HUDEP-2 (cell line): ENCODE data around the gene ABCC3.

Source experiments
- DNase-seq, 76 experiments: peaks; one replicate each; lab custom pipeline; 2025; ENCODE audit not compliant: unreplicated experiment in 76 of 76; lab: John Stamatoyannopoulos, UW

Gene ABCC3

GRCh38 chr17:50728112-50728429 lies 93.4 kb downstream of the ABCC3 start:
- DNase-seq, result no peak

GRCh38 chr17:50728881-50729765 lies 94.4 kb downstream of the ABCC3 start:
- DNase-seq, result no peak

- DNase-seq, result peak in 10 of 76 experiments; percentile 1 to 35 (median 18)
Measured at GRCh38 chr17:50731575-50732460, 97.1 kb downstream of the ABCC3 start.

- DNase-seq, result no peak
Measured at GRCh38 chr17:50735287-50735686, 100.6 kb downstream of the ABCC3 start.

- no peak for DNase-seq
Measured at GRCh38 chr17:50737118-50737698, 102.5 kb downstream of the ABCC3 start.

- DNase-seq, result no peak
Measured at GRCh38 chr17:50739098-50739497, 104.4 kb downstream of the ABCC3 start.
